Activated CD8-positive, alpha-beta T cell treated with anti-CD3 and anti-CD28 coated beads for 36 hours (primary cell): ENCODE measurements around the gene TNFRSF1A. TPM values are rescaled to one million over a fixed set of nuclear protein-coding genes. Genes with fewer than 3 reads are reported as not detected.

ENCODE experiments used
- ATAC-seq: fragments of 200-7000 bp; cut with Tn5 transposase; one replicate; pipeline ENCODE4 v1.10.0; 2021; ENCODE audit warnings: mild to moderate bottlenecking, moderate library complexity
- CTCF ChIA-PET: fragments of 350-600 bp; sonication (Branson Sonifier 250); formaldehyde crosslinking; loops from one replicate; lab custom pipeline; 2021; ENCODE audit warnings: antibody characterized with exemption; lab: Charles Lee
- POLR2A ChIA-PET: fragments of 350-600 bp; sonication (Branson Sonifier 250); formaldehyde crosslinking; loops from one replicate; lab custom pipeline; 2021; ENCODE audit warnings: antibody characterized with exemption; lab: Charles Lee
- DNase-seq: peaks from one replicate; pipeline ENCODE4 v3.0.0-alpha.2; 2020
- H3K27ac Mint-ChIP-seq: one replicate; pipeline ENCODE4 v1.8.0; 2021; ENCODE audit warnings: mild to moderate bottlenecking, mixed read lengths
- H3K27me3 Mint-ChIP-seq: one replicate; pipeline ENCODE4 v1.8.0; 2021; ENCODE audit warnings: mixed read lengths
- H3K36me3 Mint-ChIP-seq: one replicate; pipeline ENCODE4 v1.8.0; 2021; ENCODE audit warnings: low read depth, mixed read lengths
- H3K4me1 Mint-ChIP-seq: one replicate; pipeline ENCODE4 v1.8.0; 2021; ENCODE audit warnings: low read depth, mixed read lengths
- H3K4me3 Mint-ChIP-seq: one replicate; pipeline ENCODE4 v1.8.0; 2021; ENCODE audit warnings: mild to moderate bottlenecking, moderate library complexity, mixed read lengths
- H3K9me3 Mint-ChIP-seq: one replicate; pipeline ENCODE4 v1.8.0; 2021; ENCODE audit warnings: mixed read lengths
- CTCF ChIP-seq: fragments of 200-600 bp; IDR thresholded peaks from one replicate; pipeline ENCODE4 v1.8.0; 2022; ENCODE audit warnings: antibody characterized with exemption, mild to moderate bottlenecking
- intact Hi-C: fragments of 100-400 bp; cut with micrococcal nuclease; formaldehyde crosslinking; loops from one replicate; pipeline ENCODE4 v1.10.0; 2022
- total RNA-seq, 2 experiments: library from RNA; stranded (reverse); gene quantifications; one replicate each; pipeline ENCODE4 v1.2.3, GENCODE V29; 2021

Gene TNFRSF1A
- total RNA-seq, 2 experiments from 2014 or later: 40.6 TPM

- ATAC-seq: peak; percentile 5
- Mint-ChIP-seq H3K4me1 (peaks cover 57% of the 10 kb centered on the region), H3K27ac (peak overlapping the region; percentile 77), H3K27me3 (no peaks in the 10 kb centered on the region), H3K36me3 (peaks cover 61% of the 10 kb centered on the region), H3K9me3 (no peaks in the 10 kb centered on the region), H3K4me3 (peak overlapping the region; percentile 48)
- TF ChIP-seq CTCF: no peak
- DNase-seq: no peak
- ChIA-PET CTCF (interaction anchor here (0.9 to 5.9 kb wide), 6 partner anchors 9 to 138 kb away, joined by 3 to 45 read pairs (median 4); partner anchors contain the start of genes TNFRSF1A and VAMP1), POLR2A (interaction anchor here (0.8 to 3.7 kb wide), 6 partner anchors 13 to 203 kb away, joined by 3 to 13 read pairs (median 4); partner anchors contain the start of genes TAPBPL and VAMP1)
- intact Hi-C loops: loop anchor here (5.0 to 10.0 kb wide), 4 partner anchors 35 to 202 kb away; partner anchors contain the start of gene GAPDH
Measured at GRCh38 chr12:6332459-6332858, 9.4 kb downstream of the TNFRSF1A start.

- peaks cover 56% of the 10 kb centered on the region for H3K36me3 Mint-ChIP-seq
- H3K9me3 Mint-ChIP-seq: no peaks in the 10 kb centered on the region
- no peak for ATAC-seq
- intact Hi-C loops: loop anchor here (5.0 to 10.0 kb wide), 4 partner anchors 36 to 204 kb away; partner anchors contain the start of gene GAPDH
- H3K4me1 Mint-ChIP-seq: peaks cover 59% of the 10 kb centered on the region
- CTCF ChIA-PET: interaction anchor here (1.0 to 1.7 kb wide), 2 partner anchors 37 to 134 kb away, joined by 3 to 8 read pairs; no protein-coding TSS in a partner anchor
- H3K27me3 Mint-ChIP-seq: no peaks in the 10 kb centered on the region
- no peak for DNase-seq
- H3K4me3 Mint-ChIP-seq: no peak overlapping the region
- peak overlapping the region; percentile 78 for H3K27ac Mint-ChIP-seq
- POLR2A ChIA-PET: interaction anchor here (0.5 to 3.7 kb wide), 5 partner anchors 11 to 235 kb away, joined by 3 to 13 read pairs (median 3); partner anchors contain the start of gene VAMP1
- no peak for TF ChIP-seq CTCF
Measured at GRCh38 chr12:6330999-6331714, 10.7 kb downstream of the TNFRSF1A start.

- Mint-ChIP-seq H3K4me3 (no peak overlapping the region), H3K9me3 (no peaks in the 10 kb centered on the region), H3K27me3 (no peaks in the 10 kb centered on the region), H3K4me1 (peaks cover 55% of the 10 kb centered on the region), H3K27ac (peak overlapping the region; percentile 70), H3K36me3 (peaks cover 52% of the 10 kb centered on the region)
- TF ChIP-seq CTCF: no peak
- no peak for DNase-seq
- ATAC-seq: no peak
- POLR2A ChIA-PET: interaction anchor here (0.7 to 1.3 kb wide), 5 partner anchors 9 to 16 kb away, joined by 3 to 4 read pairs (median 3); no protein-coding TSS in a partner anchor
- intact Hi-C loops: loop anchor here (5.0 to 10.0 kb wide), 4 partner anchors 37 to 205 kb away; partner anchors contain the start of gene GAPDH
- CTCF ChIA-PET: interaction anchor here (1.6 kb wide), 1 partner anchor 10 kb away, joined by 5 read pairs; no protein-coding TSS in a partner anchor
Measured at GRCh38 chr12:6330192-6330591, 11.7 kb downstream of the TNFRSF1A start.

- CTCF ChIA-PET: interaction anchor here (1.0 to 1.6 kb wide), 2 partner anchors 9 to 10 kb away, joined by 3 to 5 read pairs; no protein-coding TSS in a partner anchor
- Mint-ChIP-seq H3K9me3 (no peaks in the 10 kb centered on the region), H3K4me1 (peaks cover 55% of the 10 kb centered on the region), H3K27ac (peak overlapping the region; percentile 70), H3K27me3 (no peaks in the 10 kb centered on the region), H3K36me3 (peaks cover 47% of the 10 kb centered on the region), H3K4me3 (no peak overlapping the region)
- no peak for ATAC-seq
- intact Hi-C loops: loop anchor here (5.0 to 10.0 kb wide), 4 partner anchors 38 to 205 kb away; partner anchors contain the start of gene GAPDH
- TF ChIP-seq CTCF: no peak
- POLR2A ChIA-PET: interaction anchor here (0.8 to 1.3 kb wide), 4 partner anchors 9 to 16 kb away, joined by 3 to 4 read pairs (median 3); no protein-coding TSS in a partner anchor
- no peak for DNase-seq
Measured at GRCh38 chr12:6329703-6330064, 12.2 kb downstream of the TNFRSF1A start.
